GM21723 (cell line): ENCODE data around the gene FBXO34.

Source experiments
- ATAC-seq: cut with Tn5 transposase; IDR thresholded peaks from one replicate; pipeline ENCODE4 v1.9.1; 2021; ENCODE audit warnings: mild to moderate bottlenecking, moderate library complexity; ENCODE audit not compliant: unreplicated experiment

Gene FBXO34

GRCh38 chr14:55270832-55271571 is at the start of gene FBXO34:
FBXO34 (plus strand) TSS chr14:55271421; CDS start chr14:55350391, 78,970 bp downstream.
- peak; percentile 86 for ATAC-seq

DNA sequence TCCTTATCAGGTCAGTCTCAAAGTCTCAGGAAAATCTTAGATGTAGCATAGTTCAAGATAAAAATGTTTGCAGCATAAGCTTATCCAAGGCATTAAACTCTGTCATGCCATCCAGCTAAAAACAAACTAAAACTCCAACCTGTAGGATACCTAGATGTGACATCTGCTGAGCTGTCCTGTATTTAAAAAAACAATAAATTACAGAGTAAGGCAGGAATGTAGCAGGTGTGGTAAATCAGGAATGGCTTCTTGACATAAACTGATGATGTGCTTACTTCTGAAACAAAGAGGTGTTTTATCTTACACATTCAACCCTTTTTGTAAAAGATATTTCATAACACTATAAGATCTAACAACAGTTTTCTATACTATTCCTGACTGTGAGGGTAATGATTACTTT is 49.3 kb upstream of the FBXO34 start:
- ATAC-seq: no peak

- no peak for ATAC-seq
Measured at GRCh38 chr14:55223364-55223763, 47.9 kb upstream of the FBXO34 start.

GRCh38 chr14:55228261-55228660 is 43.0 kb upstream of the FBXO34 start:
- no peak for ATAC-seq

- no peak for ATAC-seq
Measured at GRCh38 chr14:55233591-55233990, 37.6 kb upstream of the FBXO34 start.

DNA sequence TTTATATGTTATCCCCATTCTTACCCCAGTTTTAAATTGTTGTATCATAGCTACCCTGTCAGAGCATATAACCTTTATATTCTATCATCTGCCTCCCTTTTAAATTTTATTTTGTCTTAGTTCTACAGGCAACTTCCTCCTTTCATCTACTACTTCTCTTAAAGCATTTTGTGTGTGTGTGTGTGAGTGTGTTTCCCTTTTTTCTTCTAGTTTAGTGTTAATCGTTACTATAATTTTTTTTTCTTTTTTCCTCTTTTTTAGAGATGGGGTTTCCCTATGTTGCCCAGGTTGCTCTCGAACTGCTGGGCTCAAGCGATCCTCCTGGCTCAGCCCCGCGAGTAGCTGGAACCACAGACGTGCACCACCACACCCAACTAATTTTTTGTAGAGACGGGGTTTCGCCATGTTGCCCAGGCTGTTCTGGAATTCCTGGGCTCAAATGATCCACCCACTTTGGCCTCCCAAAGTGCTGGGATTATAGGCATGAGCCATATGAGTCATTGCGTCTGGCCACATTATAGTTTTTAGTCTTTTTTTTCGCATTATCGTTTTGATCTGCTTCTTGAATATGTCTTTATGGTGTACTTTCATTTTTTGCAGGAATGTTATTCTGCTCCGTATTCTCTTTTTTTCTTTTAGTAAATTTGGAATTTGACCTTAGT is 33.1 kb upstream of the FBXO34 start:
- ATAC-seq: no peak

- ATAC-seq: no peak
Measured at GRCh38 chr14:55239320-55239719, 31.9 kb upstream of the FBXO34 start.

DNA sequence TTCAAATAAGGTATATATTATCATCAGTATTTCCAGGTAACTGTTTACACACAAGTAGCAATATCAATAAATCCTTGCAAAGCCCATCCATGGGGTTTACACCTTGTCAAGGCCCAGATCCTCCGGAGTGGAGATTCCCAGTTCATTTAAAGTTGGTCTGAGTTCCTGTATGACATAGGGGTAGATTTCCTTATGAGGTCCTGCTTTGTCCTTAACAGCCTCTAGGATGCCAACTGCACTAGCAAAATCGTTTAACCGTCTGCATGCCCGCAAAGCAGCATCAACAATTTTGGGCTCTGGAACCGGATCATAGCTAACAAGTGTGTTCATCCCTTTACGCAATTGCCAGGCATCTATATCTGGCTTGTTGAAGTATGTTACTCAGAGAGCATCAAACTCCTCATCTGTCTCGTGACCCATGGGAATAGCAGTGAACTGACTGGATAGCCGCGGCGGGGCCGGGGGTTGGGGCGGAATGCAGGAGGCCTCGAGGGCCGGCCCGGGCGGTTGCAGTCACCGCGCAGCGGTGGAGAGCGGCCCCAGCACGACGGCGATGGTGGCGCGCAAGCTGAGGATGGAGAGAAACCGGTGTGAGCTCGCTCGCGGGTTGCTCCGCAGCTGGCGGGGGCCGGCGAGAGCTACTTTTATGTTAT is 30.6 kb upstream of the FBXO34 start:
- ATAC-seq: no peak

DNA sequence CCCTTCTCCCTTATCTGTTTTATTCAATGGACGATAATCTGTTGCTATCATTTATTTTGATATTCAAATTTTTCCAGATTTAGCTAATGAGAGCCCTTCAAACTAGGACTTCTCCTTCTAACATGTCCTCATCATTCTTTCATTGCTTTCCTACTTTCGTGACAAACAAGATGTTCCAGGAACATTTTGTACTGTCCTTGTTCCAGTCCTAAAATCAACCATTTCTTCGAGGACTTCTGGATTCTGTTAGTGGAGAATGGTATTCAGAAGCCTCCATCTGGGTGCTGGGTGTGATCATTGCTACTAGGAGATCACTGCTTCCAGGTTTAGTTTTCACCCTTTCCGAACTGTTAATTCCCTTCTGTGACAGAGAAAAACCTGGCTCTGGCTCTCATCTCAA is 29.5 kb upstream of the FBXO34 start:
- no peak for ATAC-seq

GRCh38 chr14:55243386-55243785 is 27.8 kb upstream of the FBXO34 start:
- no peak for ATAC-seq

GRCh38 chr14:55243813-55244212 is 27.4 kb upstream of the FBXO34 start:
- ATAC-seq: no peak

DNA sequence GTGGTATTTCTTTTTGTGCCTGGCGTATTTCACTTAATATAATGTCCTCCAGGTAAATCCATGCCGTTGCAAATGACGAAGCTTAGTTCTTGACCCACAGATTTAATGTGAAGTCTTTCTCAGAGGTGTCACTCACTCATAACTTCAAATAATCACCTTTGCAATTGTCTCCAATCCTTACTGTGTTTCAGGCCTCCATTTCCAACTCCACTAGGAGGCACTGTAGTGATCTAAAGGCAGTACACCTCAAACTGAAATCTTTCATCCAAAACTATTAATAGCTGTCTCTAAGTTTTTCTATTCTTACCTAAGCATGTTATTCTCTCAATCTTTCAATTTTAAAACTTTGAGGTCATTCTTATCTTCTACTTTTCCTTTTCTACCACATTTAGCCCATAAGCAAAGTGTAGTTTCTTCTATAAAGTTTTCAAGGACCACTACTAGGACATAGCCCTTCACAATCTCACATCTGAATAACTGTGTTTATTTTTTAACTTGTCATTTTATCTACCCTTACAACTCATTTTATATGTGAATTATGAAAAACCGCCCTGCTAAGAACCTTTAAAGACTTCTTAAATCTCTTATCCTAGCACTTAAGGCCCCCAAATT is 25.5 kb upstream of the FBXO34 start:
- no peak for ATAC-seq

- no peak for ATAC-seq
Measured at GRCh38 chr14:55248411-55248810, 22.8 kb upstream of the FBXO34 start.

GRCh38 chr14:55249423-55249822 is 21.8 kb upstream of the FBXO34 start:
- no peak for ATAC-seq

GRCh38 chr14:55253276-55253675 is 17.9 kb upstream of the FBXO34 start:
- no peak for ATAC-seq

DNA sequence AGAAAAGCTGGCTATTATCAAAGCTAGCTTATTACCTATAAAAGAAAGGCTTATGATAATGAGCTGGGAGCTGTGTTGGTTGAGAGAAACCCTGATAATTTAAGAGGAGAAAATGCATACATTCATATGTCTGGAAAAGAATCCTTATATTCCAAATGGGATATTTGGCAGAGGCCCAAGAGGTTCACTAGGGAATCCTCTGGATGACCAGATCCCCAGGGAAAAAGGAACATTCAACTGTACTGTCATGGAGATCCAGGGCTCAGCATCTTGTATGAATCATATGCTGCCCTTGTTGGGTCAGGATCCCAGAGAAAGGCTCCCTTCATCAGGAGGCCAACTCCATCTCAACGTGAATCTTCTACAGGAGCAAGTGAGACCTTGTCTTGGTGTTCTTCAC is 16.6 kb upstream of the FBXO34 start:
- no peak for ATAC-seq

DNA sequence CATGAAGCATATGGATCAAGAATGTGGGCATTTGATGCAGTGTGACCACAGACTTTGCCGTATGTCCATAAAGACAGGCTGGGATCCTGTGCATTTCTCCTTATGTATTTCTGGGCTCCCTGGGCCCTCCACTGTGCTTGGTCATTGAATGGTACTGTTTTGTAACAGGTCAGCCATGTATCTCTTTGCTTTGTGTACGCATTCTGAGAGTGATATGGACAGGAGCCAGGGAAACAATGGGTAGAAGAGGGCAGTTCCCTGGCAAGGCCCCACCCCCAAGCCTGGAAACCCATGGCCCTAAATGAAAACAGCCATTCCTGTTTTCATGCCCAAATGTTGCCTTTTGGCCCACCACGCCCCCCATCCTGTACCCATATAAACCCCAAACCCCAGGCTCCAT is 15.2 kb upstream of the FBXO34 start:
- ATAC-seq: no peak

GRCh38 chr14:55256586-55256985 is 14.6 kb upstream of the FBXO34 start:
- ATAC-seq: no peak

DNA sequence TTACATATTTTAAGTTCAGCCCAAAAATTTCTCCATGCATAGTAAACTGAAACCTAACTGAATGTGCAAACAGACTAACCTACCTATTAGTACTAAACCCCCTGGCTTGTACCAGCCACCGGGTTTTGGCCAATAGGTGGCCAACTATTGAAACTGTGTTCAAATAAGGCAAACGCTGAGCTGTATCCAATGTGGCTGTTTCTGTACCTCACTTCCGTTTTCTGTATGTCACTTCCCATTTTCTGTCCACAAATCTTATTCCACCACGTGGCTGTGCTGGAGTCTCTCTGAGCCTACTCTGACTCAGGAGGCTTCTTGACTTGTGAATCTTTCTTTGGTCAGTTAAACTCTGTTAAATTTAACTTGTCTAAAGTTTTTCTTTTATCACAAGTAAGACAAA is 6.0 kb upstream of the FBXO34 start:
- no peak for ATAC-seq

DNA sequence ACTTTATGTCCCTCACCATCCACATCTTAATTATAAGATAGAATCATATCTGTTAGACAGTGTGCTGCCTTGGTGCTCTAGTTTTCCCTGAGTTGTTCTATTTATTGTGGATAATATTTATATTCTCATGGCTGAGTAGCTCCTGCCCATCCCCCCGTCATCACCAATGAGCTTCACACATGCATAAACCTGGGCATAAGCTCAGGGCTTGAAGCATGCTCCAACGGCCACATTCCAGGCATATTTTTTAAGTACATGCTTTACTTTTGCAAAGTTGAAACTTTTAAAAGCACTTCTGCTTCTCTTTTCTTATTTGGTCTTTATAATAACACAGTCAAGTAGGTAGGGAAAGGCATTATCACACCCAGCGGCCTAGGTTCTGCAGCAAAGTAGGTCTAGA is 3.4 kb upstream of the FBXO34 start:
- ATAC-seq: no peak

- peak; percentile 50 for ATAC-seq
Measured at GRCh38 chr14:55271572-55272298, 514 bp downstream of the FBXO34 start.
